Measurements from ENCODE around the gene HABP4. TPM values are rescaled to one million over a fixed set of nuclear protein-coding genes. Genes with fewer than 3 reads are reported as not detected.
A peak's percentile ranks its signal among the peaks of the same experiment; 100 is the strongest.

HABP4 gene
- total and polyA plus RNA-seq, 2 donors: 3.4 to 13.7 TPM

DNA sequence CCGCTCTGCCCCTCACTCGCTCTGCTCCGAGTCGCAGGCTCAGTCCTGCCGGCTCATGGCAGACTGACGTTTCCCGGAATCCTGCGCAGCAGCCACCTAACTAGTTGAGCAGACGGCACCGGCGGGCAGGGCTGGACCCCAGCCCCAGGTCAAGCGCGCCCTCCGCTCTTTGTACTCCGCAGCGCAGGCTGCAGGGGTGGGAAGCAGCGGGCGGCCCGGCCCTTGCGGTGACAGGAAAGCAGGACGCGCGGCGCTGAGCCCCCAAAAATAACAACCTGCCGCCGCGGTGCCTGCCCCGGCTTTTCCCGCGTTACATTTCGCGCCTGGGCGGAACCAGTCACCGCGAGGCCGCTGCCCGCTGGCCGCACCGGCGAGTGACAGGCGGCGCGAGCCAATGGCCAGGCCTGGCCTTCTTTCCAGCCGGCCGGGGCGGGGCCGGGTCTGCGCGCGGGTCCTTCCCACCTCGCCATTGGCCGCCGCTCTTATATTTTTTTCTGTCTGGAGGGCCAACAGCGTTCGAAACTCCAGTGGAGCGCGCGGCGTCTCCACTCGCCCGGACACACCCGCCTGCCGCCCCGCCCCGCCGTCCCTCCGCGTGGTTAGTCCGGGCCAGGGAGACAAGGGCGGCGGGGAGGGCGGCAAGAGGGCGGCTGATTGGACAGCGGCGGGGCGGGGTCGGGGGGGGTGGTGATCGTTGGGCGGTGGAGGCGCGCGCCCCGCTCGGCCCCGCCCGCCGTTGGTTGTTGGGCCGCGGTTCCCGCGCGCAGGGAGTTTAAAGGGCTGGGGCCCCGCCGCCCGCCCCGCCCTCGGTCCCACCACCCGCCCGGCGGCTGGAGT is 31.7 kb upstream of the HABP4 start, which contains the start of gene ZNF367:
Gene ZNF367 (minus strand): TSS at position 288 of the 837 bp plus-strand sequence. CDS start 338 bp downstream, outside the sequence.
- WGBS: under 1% methylated on average over 100 of the region's 100 CpGs
- peak in 7 of 9 donors; percentile 41 to 92 (median 80) for DNase-seq (ENCODE audit: low read depth in 6 of 9, low spot score in 9 of 9)
- H3K4me1 ChIP-seq (ENCODE audit: control insufficient read depth in 2 of 2, insufficient read depth in 2 of 2, low read length in 2 of 2): peaks cover 6 to 22% of the 10 kb centered on the region in 2 donors
- H3K27me3 ChIP-seq (ENCODE audit: control insufficient read depth in 2 of 2, insufficient read depth in 1 of 2, low read length in 1 of 2): no peaks in the 10 kb centered on the region
- H3K4me3 ChIP-seq (ENCODE audit: low read length in 2 of 2): peak within 1 kb of the TSS; percentile 90 to 99
- H3K9me3 ChIP-seq (ENCODE audit: control insufficient read depth in 2 of 2, insufficient read depth in 1 of 2, low read length in 1 of 2): no peaks in the 10 kb centered on the region
- peak within 1 kb of the TSS; percentile 96 to 98 for H3K27ac ChIP-seq (ENCODE audit: low read depth in 1 of 2, low read length in 1 of 2)
- no peaks in the 10 kb centered on the region for H3K36me3 ChIP-seq (ENCODE audit: control insufficient read depth in 2 of 2, insufficient read depth in 2 of 2, low read length in 1 of 2)

DNA sequence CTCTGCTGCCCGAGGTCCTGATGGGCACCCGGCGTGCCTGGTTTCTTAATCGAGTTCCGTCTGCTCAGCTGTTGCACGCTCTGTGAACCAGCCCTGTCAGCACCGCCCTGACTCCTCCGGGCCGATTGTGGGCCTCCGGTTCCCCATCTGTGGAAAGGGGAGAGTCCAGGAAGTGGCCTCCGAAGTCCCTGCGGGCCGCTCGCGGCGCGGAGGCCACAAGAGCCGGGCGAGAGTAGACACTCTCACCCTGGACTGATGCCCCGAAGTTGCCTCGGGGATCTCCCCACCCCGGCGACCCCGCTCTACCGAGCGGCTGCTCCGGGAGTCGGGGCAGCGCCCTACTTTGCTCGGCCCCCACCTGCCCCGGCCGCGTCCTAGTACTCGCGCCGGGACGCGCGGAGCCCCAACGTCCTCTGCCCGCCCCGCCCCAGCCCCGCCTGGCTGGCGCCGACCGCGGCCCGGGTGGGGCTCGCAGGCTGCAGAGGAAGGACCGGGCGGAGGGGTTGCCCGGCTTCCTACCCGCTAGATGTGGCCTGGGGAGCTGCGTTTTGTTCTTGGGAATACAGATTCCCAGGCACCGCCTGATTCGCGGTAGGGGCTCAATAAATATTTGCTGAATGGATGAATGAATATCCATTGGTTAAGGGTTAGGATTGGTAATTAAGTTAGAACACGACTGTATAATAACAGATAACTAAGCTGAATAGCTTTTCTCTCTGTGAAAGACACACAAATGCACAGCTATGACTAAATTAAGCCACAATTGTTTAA is 30.9 kb upstream of the HABP4 start:
- H3K36me3 ChIP-seq (ENCODE audit: control insufficient read depth in 2 of 2, insufficient read depth in 2 of 2, low read length in 1 of 2): no peaks in the 10 kb centered on the region

DNA sequence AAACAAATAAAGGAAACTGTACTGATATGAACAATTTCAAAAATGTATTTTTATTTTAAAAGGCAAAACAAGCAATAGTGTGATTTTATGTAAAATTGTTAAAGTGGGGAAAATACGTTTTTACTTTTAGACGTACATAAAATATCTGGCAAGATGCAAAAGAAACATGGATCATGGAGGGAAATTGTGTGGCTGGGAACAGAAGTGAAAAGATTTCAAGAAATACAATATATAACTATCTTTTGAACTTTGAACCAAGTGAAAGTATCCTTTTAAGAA is 30.3 kb upstream of the HABP4 start:
- 80% methylated on average over 2 of the region's 2 CpGs for WGBS
- no peaks in the 10 kb centered on the region for H3K27me3 ChIP-seq (ENCODE audit: control insufficient read depth in 2 of 2, insufficient read depth in 1 of 2, low read length in 1 of 2)
- H3K36me3 ChIP-seq (ENCODE audit: control insufficient read depth in 2 of 2, insufficient read depth in 2 of 2, low read length in 1 of 2): no peaks in the 10 kb centered on the region
- no peak for DNase-seq (ENCODE audit: low read depth in 6 of 9, low spot score in 9 of 9)
- H3K4me3 ChIP-seq (ENCODE audit: low read length in 2 of 2): peak overlapping the region; percentile 90 to 99
- peak overlapping the region in 1 of 2 donors; percentile 40 for H3K27ac ChIP-seq (ENCODE audit: low read depth in 1 of 2, low read length in 1 of 2)
- peaks cover 4 to 12% of the 10 kb centered on the region in 2 donors for H3K4me1 ChIP-seq (ENCODE audit: control insufficient read depth in 2 of 2, insufficient read depth in 2 of 2, low read length in 2 of 2)
- no peaks in the 10 kb centered on the region for H3K9me3 ChIP-seq (ENCODE audit: control insufficient read depth in 2 of 2, insufficient read depth in 1 of 2, low read length in 1 of 2)

More for the DNA sequence above, 30.9 kb upstream of the HABP4 start:
- H3K27me3 ChIP-seq (ENCODE audit: control insufficient read depth in 2 of 2, insufficient read depth in 1 of 2, low read length in 1 of 2): no peaks in the 10 kb centered on the region
- H3K9me3 ChIP-seq (ENCODE audit: control insufficient read depth in 2 of 2, insufficient read depth in 1 of 2, low read length in 1 of 2): no peaks in the 10 kb centered on the region
- under 1% methylated on average over 58 of the region's 58 CpGs for WGBS
- peak overlapping the region; percentile 90 to 99 for H3K4me3 ChIP-seq (ENCODE audit: low read length in 2 of 2)
- H3K27ac ChIP-seq (ENCODE audit: low read depth in 1 of 2, low read length in 1 of 2): peak overlapping the region; percentile 95 to 98
- DNase-seq (ENCODE audit: low read depth in 6 of 9, low spot score in 9 of 9): peak in 4 of 9 donors; percentile 43 to 71 (median 47)
- H3K4me1 ChIP-seq (ENCODE audit: control insufficient read depth in 2 of 2, insufficient read depth in 2 of 2, low read length in 2 of 2): peaks cover 4 to 16% of the 10 kb centered on the region in 2 donors

DNA sequence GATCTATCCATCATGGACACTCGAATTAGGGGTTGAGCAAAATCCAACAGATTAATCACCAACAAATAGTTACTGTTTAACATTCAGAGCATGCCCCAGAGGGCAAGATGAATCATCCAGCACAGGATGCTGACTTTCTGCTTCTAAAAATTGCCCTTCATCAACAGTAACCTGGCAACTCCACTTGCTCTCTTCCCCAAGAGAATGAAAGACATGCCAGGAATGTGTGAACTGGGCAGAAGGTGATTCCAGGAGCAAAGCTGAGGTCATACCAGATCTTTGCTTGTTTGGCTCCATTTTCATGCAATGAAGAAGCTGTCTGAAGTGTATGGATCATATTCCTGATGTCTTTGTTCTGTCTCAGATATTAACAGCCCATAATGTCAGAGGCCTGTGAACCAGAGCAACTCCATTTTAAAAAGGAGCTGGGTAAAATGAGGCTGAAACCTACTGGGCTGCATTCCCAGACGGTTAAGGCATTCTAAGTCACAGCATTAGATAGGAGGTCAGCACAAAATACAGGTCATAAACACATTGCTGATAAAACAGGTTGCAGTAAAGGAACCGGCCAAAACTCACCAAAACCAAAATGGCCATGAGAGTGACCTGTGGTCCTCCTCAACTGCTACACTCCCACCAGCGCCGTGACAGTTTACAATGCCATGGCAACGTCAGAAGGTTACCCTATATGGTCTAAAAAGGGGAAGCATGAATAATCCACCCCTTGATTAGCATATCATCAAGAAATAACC is 29.3 kb upstream of the HABP4 start:
- H3K27me3 ChIP-seq (ENCODE audit: control insufficient read depth in 2 of 2, insufficient read depth in 1 of 2, low read length in 1 of 2): no peaks in the 10 kb centered on the region
- peak overlapping the region; percentile 3 to 31 for H3K27ac ChIP-seq (ENCODE audit: low read depth in 1 of 2, low read length in 1 of 2)
- peak in 1 of 9 donors; percentile 45 for DNase-seq (ENCODE audit: low read depth in 6 of 9, low spot score in 9 of 9)
- peaks cover 4 to 11% of the 10 kb centered on the region in 2 donors for H3K4me1 ChIP-seq (ENCODE audit: control insufficient read depth in 2 of 2, insufficient read depth in 2 of 2, low read length in 2 of 2)
- H3K4me3 ChIP-seq (ENCODE audit: low read length in 2 of 2): no peak overlapping the region
- 80% methylated on average over 6 of the region's 6 CpGs for WGBS
- H3K36me3 ChIP-seq (ENCODE audit: control insufficient read depth in 2 of 2, insufficient read depth in 2 of 2, low read length in 1 of 2): no peaks in the 10 kb centered on the region
- no peaks in the 10 kb centered on the region for H3K9me3 ChIP-seq (ENCODE audit: control insufficient read depth in 2 of 2, insufficient read depth in 1 of 2, low read length in 1 of 2)

DNA sequence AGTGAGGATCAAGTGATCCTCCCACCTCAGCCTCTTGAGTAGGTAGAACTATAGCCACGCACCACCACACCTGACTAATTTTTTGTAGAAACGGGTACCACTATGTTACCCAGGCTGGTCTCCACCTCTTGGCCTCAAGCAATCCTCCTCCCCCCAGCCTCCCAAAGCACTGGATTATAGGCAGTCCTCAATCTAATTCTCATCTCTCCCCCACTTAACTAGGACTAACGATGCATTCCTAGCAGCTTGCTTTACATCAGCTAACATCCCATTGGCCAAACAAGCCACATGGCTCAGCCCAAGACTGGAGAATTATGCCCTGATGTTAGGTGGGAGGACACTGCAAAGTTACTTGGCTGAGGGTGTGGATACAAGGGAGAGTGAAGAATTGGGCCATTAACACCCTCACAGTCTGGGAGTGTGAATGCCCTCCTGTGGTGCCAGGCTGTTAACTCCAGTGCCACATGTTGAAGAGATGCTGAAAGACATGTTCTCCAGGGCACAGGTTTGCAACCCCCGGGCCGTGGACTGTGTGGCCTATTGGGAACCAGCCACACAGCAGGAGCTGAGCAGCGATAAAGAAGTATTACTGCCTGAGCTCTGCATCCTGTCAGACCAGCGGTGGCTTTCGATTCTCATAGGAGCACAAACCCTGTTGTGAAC is 26.5 kb upstream of the HABP4 start:
- Histone ChIP-seq H3K4me3 (ENCODE audit: low read length in 2 of 2) (no peak overlapping the region), H3K4me1 (ENCODE audit: control insufficient read depth in 2 of 2, insufficient read depth in 2 of 2, low read length in 2 of 2) (peaks cover 0 to 5% of the 10 kb centered on the region in 2 donors), H3K9me3 (ENCODE audit: control insufficient read depth in 2 of 2, insufficient read depth in 1 of 2, low read length in 1 of 2) (no peaks in the 10 kb centered on the region), H3K36me3 (ENCODE audit: control insufficient read depth in 2 of 2, insufficient read depth in 2 of 2, low read length in 1 of 2) (no peaks in the 10 kb centered on the region), H3K27me3 (ENCODE audit: control insufficient read depth in 2 of 2, insufficient read depth in 1 of 2, low read length in 1 of 2) (no peaks in the 10 kb centered on the region), H3K27ac (ENCODE audit: low read depth in 1 of 2, low read length in 1 of 2) (no peak overlapping the region)
- 97% methylated on average over 8 of the region's 8 CpGs for WGBS
- no peak for DNase-seq (ENCODE audit: low read depth in 6 of 9, low spot score in 9 of 9)

DNA sequence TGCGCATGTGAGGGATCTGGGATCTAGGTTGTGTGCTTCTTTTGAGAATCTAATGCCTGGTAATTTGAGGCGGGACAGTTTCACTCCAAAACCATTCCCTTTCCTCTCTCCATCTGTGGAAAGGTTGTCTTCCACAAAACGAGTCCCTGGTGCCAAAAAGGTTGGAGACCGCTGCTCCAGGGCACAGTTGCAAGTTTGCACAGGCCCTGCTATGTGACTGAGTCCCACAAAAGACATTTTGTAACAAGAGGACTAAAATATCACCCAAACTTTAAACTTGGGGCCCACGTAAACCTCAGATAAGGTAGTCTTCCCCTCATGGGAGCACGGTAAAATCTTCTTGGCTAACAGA is 26.0 kb upstream of the HABP4 start:
- Histone ChIP-seq H3K36me3 (ENCODE audit: control insufficient read depth in 2 of 2, insufficient read depth in 2 of 2, low read length in 1 of 2) (no peaks in the 10 kb centered on the region), H3K27me3 (ENCODE audit: control insufficient read depth in 2 of 2, insufficient read depth in 1 of 2, low read length in 1 of 2) (no peaks in the 10 kb centered on the region), H3K4me3 (ENCODE audit: low read length in 2 of 2) (no peak overlapping the region), H3K27ac (ENCODE audit: low read depth in 1 of 2, low read length in 1 of 2) (no peak overlapping the region), H3K4me1 (ENCODE audit: control insufficient read depth in 2 of 2, insufficient read depth in 2 of 2, low read length in 2 of 2) (peaks cover 0 to 5% of the 10 kb centered on the region in 2 donors), H3K9me3 (ENCODE audit: control insufficient read depth in 2 of 2, insufficient read depth in 1 of 2, low read length in 1 of 2) (no peaks in the 10 kb centered on the region)
- 97% methylated on average over 6 of the region's 6 CpGs for whole genome bisulfite sequencing
- DNase-seq (ENCODE audit: low read depth in 6 of 9, low spot score in 9 of 9): no peak

DNA sequence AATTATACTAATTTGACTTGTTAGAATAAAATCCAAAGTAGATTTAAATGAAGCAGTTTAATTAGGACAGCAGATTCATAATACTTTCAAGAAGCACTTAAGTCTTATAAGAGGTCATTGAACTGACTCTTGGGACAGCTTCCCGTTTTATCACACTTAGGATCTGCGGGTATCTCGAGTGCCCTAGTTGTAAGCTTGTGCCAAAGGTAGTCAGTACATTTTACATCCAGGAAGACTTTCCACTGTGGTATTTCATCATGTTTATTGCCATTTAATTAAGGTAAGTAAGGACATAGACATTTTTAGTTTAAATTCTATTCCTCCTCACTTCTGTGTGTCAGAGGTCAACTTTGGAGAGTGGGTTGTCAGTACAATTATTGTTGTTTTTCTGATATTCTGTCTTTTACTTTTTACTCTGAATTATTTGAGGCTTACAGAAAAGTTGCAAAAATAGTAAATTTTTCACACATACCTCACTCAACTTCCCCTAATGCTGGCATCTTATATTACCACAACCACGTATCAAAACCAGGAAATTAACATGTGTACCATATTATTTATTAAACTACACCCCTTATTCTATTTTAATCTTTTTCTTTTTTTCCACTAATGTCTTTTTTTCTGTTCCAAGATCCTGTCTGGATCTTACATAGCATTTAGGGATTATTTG is 24.3 kb upstream of the HABP4 start:
- peaks cover 0 to under 1% of the 10 kb centered on the region in 2 donors for H3K4me1 ChIP-seq (ENCODE audit: control insufficient read depth in 2 of 2, insufficient read depth in 2 of 2, low read length in 2 of 2)
- 57% methylated on average over 4 of the region's 4 CpGs for WGBS
- no peaks in the 10 kb centered on the region for H3K9me3 ChIP-seq (ENCODE audit: control insufficient read depth in 2 of 2, insufficient read depth in 1 of 2, low read length in 1 of 2)
- DNase-seq (ENCODE audit: low read depth in 6 of 9, low spot score in 9 of 9): no peak
- H3K27ac ChIP-seq (ENCODE audit: low read depth in 1 of 2, low read length in 1 of 2): no peak overlapping the region
- no peaks in the 10 kb centered on the region for H3K27me3 ChIP-seq (ENCODE audit: control insufficient read depth in 2 of 2, insufficient read depth in 1 of 2, low read length in 1 of 2)
- no peak overlapping the region for H3K4me3 ChIP-seq (ENCODE audit: low read length in 2 of 2)
- no peaks in the 10 kb centered on the region for H3K36me3 ChIP-seq (ENCODE audit: control insufficient read depth in 2 of 2, insufficient read depth in 2 of 2, low read length in 1 of 2)

DNA sequence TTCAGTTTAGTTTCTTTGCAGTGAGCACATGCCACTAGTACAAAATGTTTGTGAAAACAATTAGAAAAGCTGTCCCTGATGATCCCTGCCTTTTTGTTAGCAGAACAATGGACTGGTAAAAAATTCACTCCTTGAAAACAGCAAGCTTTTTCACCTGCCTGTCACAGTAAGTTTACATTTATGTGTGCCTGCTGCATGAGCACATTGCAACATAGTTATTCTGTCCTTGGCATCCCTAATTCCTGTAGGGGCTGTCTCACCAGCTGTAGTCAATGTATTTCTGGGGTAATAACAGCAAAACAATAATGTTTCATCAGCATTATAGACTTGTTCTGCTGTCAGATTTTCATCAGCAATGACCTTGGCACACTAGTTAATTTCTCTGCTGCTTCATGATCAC is 20.2 kb upstream of the HABP4 start:
- Histone ChIP-seq H3K4me1 (ENCODE audit: control insufficient read depth in 2 of 2, insufficient read depth in 2 of 2, low read length in 2 of 2) (no peaks in the 10 kb centered on the region), H3K27ac (ENCODE audit: low read depth in 1 of 2, low read length in 1 of 2) (no peak overlapping the region), H3K9me3 (ENCODE audit: control insufficient read depth in 2 of 2, insufficient read depth in 1 of 2, low read length in 1 of 2) (no peaks in the 10 kb centered on the region), H3K36me3 (ENCODE audit: control insufficient read depth in 2 of 2, insufficient read depth in 2 of 2, low read length in 1 of 2) (no peaks in the 10 kb centered on the region), H3K4me3 (ENCODE audit: low read length in 2 of 2) (no peak overlapping the region), H3K27me3 (ENCODE audit: control insufficient read depth in 2 of 2, insufficient read depth in 1 of 2, low read length in 1 of 2) (no peaks in the 10 kb centered on the region)
- DNase-seq (ENCODE audit: low read depth in 6 of 9, low spot score in 9 of 9): no peak

All from thymus (tissue), 11 donors.